DMS79 (cell line): ENCODE results near the gene ATP8B3.

Source experiments
- DNase-seq: peaks from one replicate; lab custom pipeline; 2025; lab: John Stamatoyannopoulos, UW

ATP8B3 gene

GRCh38 chr19:1816530-1817298 lies 4.6 kb upstream of the ATP8B3 start:
- no peak for DNase-seq

- DNase-seq = no peak
Observed at GRCh38 chr19:1815605-1816529, 3.8 kb upstream of the ATP8B3 start.

GRCh38 chr19:1814833-1815604 lies 2.9 kb upstream of the ATP8B3 start:
- no peak for DNase-seq

- DNase-seq = no peak
Observed at GRCh38 chr19:1814391-1814790, 2.3 kb upstream of the ATP8B3 start.

GRCh38 chr19:1813192-1814182 lies 1.4 kb upstream of the ATP8B3 start:
- DNase-seq = no peak

GRCh38 chr19:1812426-1813191 lies 533 bp upstream of the ATP8B3 start:
- peak; percentile 89 for DNase-seq

- no peak for DNase-seq
Observed at GRCh38 chr19:1811472-1811894, 593 bp downstream of the ATP8B3 start.

- DNase-seq = no peak
Observed at GRCh38 chr19:1810439-1811160, 1.5 kb downstream of the ATP8B3 start.

GRCh38 chr19:1809678-1810077 lies 2.4 kb downstream of the ATP8B3 start:
- DNase-seq = no peak

GRCh38 chr19:1808395-1808731 lies 3.7 kb downstream of the ATP8B3 start:
- DNase-seq = no peak

GRCh38 chr19:1807695-1808394 lies 4.2 kb downstream of the ATP8B3 start:
- no peak for DNase-seq

GRCh38 chr19:1807030-1807694 lies 4.9 kb downstream of the ATP8B3 start:
- DNase-seq = no peak

GRCh38 chr19:1806184-1807029 lies 5.7 kb downstream of the ATP8B3 start:
- DNase-seq = no peak

- no peak for DNase-seq
Observed at GRCh38 chr19:1805401-1806183, 6.5 kb downstream of the ATP8B3 start.

- DNase-seq = no peak
Observed at GRCh38 chr19:1804858-1805257, 7.2 kb downstream of the ATP8B3 start.

- DNase-seq = peak; percentile 84
Observed at GRCh38 chr19:1799695-1800342, 12.3 kb downstream of the ATP8B3 start.
